Endothelial cell of umbilical vein (primary cell): ENCODE data around the gene HOXA2. TPM values are rescaled to one million over a fixed set of nuclear protein-coding genes. Genes with fewer than 3 reads are reported as not detected.
A peak's percentile ranks its signal among the peaks of the same experiment; 100 is the strongest.

ENCODE experiments used
- BruUV-seq: library from RNA; stranded (reverse); fragments of 400-500 nt; replicated peaks from 2 replicates; lab custom pipeline; 2021; lab: Mats Ljungman, UMichigan
- CTCF ChIA-PET: fragments of 300-600, 350-600 bp; sonication (Branson Sonifier 250); formaldehyde crosslinking; loops from one replicate; lab custom pipeline; 2021; ENCODE audit warnings: antibody characterized with exemption, inconsistent platforms; lab: Charles Lee
- POLR2A ChIA-PET: fragments of 300-600, 350-600 bp; sonication (Branson Sonifier 250); formaldehyde crosslinking; loops from one replicate; lab custom pipeline; 2021; ENCODE audit warnings: antibody characterized with exemption, inconsistent platforms; lab: Charles Lee
- DNase-seq: peaks from one replicate; pipeline ENCODE4 v3.0.0-alpha.2; 2011; ENCODE audit warnings: low read depth, low spot score
- FAIRE-seq: peaks from 2 replicates; lab custom pipeline; 2011; peaks lifted over from hg19 to GRCh38; lab: Jason Lieb, UNC
- H2AFZ ChIP-seq: 2 replicates; pipeline ENCODE4 v1.6.0; 2012; ENCODE audit warnings: low read depth, low read length, control low read depth, inconsistent platforms
- H3K27ac ChIP-seq: 2 replicates; pipeline ENCODE4 v1.5.1; 2011; ENCODE audit warnings: low read depth, mild to moderate bottlenecking, control low read depth, low read length, moderate library complexity; ENCODE audit not compliant: insufficient read depth
- H3K27me3 ChIP-seq, 2 experiments: 2 replicates each; pipeline versions ENCODE4 v1.6.0 to v1.6.1; 2011; ENCODE audit warnings: low read length in 2 of 2, mixed read lengths in 1 of 2; ENCODE audit not compliant: control insufficient read depth in 2 of 2, insufficient read depth in 2 of 2
- H3K36me3 ChIP-seq, 2 experiments: 2 replicates in 1 of 2; 3 replicates in 1 of 2; pipeline ENCODE4 v1.5.1; 2011; ENCODE audit warnings: low read length in 2 of 2, mild to moderate bottlenecking in 1 of 2, moderate library complexity in 1 of 2; ENCODE audit not compliant: control insufficient read depth in 2 of 2, insufficient read depth in 2 of 2; ENCODE audit errors: extremely low read depth in 1 of 2
- H3K4me1 ChIP-seq: 3 replicates; pipeline ENCODE4 v1.5.1; 2011; ENCODE audit warnings: mild to moderate bottlenecking, low read length; ENCODE audit not compliant: control insufficient read depth, insufficient read depth; ENCODE audit errors: extremely low read depth
- H3K4me2 ChIP-seq: 2 replicates; pipeline ENCODE4 v1.6.1; 2011; ENCODE audit warnings: low read length, control low read depth, mixed read lengths; ENCODE audit not compliant: insufficient read depth
- H3K4me3 ChIP-seq, 3 experiments: fragments of 200-600 bp in 1 of 3; sonication (generic), shearing (Covaris generic) in 1 of 3; replicated peaks in 1 of 3; 2 replicates each; pipeline ENCODE4 v1.5.1; 2011 to 2016; ENCODE audit warnings: control low read depth in 3 of 3, low read length in 3 of 3, mild to moderate bottlenecking in 2 of 3, inconsistent platforms in 1 of 3, low read depth in 1 of 3, moderate library complexity in 1 of 3; ENCODE audit not compliant: insufficient read depth in 1 of 3
- H3K79me2 ChIP-seq: 2 replicates; pipeline ENCODE4 v1.6.0; 2012; ENCODE audit warnings: low read length, inconsistent platforms; ENCODE audit not compliant: control insufficient read depth, insufficient read depth
- H3K9ac ChIP-seq: replicated peaks from 2 replicates; pipeline ENCODE3; 2011; ENCODE audit warnings: low read length, control low read depth; ENCODE audit not compliant: insufficient read depth; ENCODE audit errors: extremely low read depth
- H3K9me1 ChIP-seq: replicated peaks from 3 replicates; pipeline ENCODE4 v1.6.0; 2011; ENCODE audit warnings: mild to moderate bottlenecking, low read length; ENCODE audit not compliant: control insufficient read depth, insufficient read depth; ENCODE audit errors: extremely low read depth
- H3K9me3 ChIP-seq: replicated peaks from 2 replicates; pipeline ENCODE4 v1.5.1; 2012; ENCODE audit warnings: low read length, inconsistent platforms; ENCODE audit not compliant: control insufficient read depth, insufficient read depth
- H4K20me1 ChIP-seq: replicated peaks from 2 replicates; pipeline ENCODE3; 2011; ENCODE audit warnings: mild to moderate bottlenecking, low read length; ENCODE audit not compliant: control insufficient read depth, insufficient read depth; ENCODE audit errors: extremely low read depth
- EZH2 ChIP-seq: IDR thresholded peaks from 2 replicates; pipeline ENCODE4 v1.6.1; 2012; ENCODE audit warnings: borderline replicate concordance, low read depth, mild to moderate bottlenecking, moderate library complexity, low read length, inconsistent platforms; ENCODE audit not compliant: severe bottlenecking
- FOS ChIP-seq: IDR thresholded peaks from 2 replicates; pipeline ENCODE4 v1.6.1; 2011; ENCODE audit warnings: mild to moderate bottlenecking, low read length, moderate library complexity, borderline replicate concordance; ENCODE audit not compliant: insufficient read depth
- GATA2 ChIP-seq: IDR thresholded peaks from 2 replicates; pipeline ENCODE4 v1.7.0; 2011; ENCODE audit warnings: low read depth, mild to moderate bottlenecking, moderate library complexity, mixed read lengths, low read length; ENCODE audit not compliant: insufficient read length, insufficient read depth
- JUN ChIP-seq: IDR thresholded peaks from 2 replicates; pipeline ENCODE4 v1.6.1; 2011; ENCODE audit warnings: borderline replicate concordance, low read depth; ENCODE audit not compliant: insufficient read length, insufficient read depth
- MYC ChIP-seq: IDR thresholded peaks from one replicate; pipeline ENCODE4 v1.6.1; 2011; ENCODE audit warnings: mild to moderate bottlenecking, low read depth, low read length
- POLR2A ChIP-seq: IDR thresholded peaks from 2 replicates; pipeline ENCODE4 v1.6.1; 2012; ENCODE audit warnings: low read depth, mild to moderate bottlenecking, control low read depth, low read length
- POLR2AphosphoS5 ChIP-seq: IDR thresholded peaks from 2 replicates; pipeline ENCODE4 v1.6.1; 2012; ENCODE audit warnings: low read depth, mild to moderate bottlenecking, control low read depth, low read length, moderate library complexity; ENCODE audit not compliant: insufficient read depth
- dilution Hi-C: fragments of 300-500 bp; cut with MboI; formaldehyde crosslinking; loops from one replicate; pipeline ENCODE4 v1.15.0; 2019; ENCODE audit warnings: low sequenced_read_pairs; ENCODE audit not compliant: extremely low pct_ligation_motif_present
- intact Hi-C: fragments of 100-400 bp; cut with micrococcal nuclease; formaldehyde crosslinking; loops from one replicate; pipeline ENCODE4 v1.10.0; 2022
- polyA plus RNA-seq, 4 experiments: library from polyadenylated mRNA; depleted of rRNA in 3 of 4; stranded (reverse) in 3 of 4; unstranded in 1 of 4; fragments of >200 nt; gene quantifications; 2 replicates each; pipeline versions ENCODE4 v1.2.1 to v1.2.3, GENCODE V29; 2011 to 2012; ENCODE audit warnings: missing spikeins in 1 of 4
- total RNA-seq: library from RNA; stranded (reverse); gene quantifications from 2 replicates; pipeline ENCODE4 v1.2.3, GENCODE V29; 2021
- TF ChIP-seq, protein P1 (sequence below): IDR thresholded peaks from 2 replicates; pipeline ENCODE4 v1.6.1; 2011; ENCODE audit not compliant: insufficient read depth, insufficient read length
- TF ChIP-seq, protein P2 (sequence below), 2 donors: IDR thresholded peaks; 1 replicate in 1 of 2; 2 replicates in 1 of 2; pipeline ENCODE4 v1.5.1; 2011; ENCODE audit warnings: low read length in 2 of 2, mild to moderate bottlenecking in 2 of 2, moderate library complexity in 2 of 2, control low read depth in 1 of 2, inconsistent platforms in 1 of 2, low read depth in 1 of 2; ENCODE audit not compliant: insufficient read depth in 1 of 2; ENCODE audit errors: extremely low read depth in 1 of 2

HOXA2 gene
- total and polyA plus RNA-seq, 2 donors (not counting 3 experiments of a cell fraction or from before 2014, with no cell fraction given): 1.6 to 2.3 TPM

DNA sequence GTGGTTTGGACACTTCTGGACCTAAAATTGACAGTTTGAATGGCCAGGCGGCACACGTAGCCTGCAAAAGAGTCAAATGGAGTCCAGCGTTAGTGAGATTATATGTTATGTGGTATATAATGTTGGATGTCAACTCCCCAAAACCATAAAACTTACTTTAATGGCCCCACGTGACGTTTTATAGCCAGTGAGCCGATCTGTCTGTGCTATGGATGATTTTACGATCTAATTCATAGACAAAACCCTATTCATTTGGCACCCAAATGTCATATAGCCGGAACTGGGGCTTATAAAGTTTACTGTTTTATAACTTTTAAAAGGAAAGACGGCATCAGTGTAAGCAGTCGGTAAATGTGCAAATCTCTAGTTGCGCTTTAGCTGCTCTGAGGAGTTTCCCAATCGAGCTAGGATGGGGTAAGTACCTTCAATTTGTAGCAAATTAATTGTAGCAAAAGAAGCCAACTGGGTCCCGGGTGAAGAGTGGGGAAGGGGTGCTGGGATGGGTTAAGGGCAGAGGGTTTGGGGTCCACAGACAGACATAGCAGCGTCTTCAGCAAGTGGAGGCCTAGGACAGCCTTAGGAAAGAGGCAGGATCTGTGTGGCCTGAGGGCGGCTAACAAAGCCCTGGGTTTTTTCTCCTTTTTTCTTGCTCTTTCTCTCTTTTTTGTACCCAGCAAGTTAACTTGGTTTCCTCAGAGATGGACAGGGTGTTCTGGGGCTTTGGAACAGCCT, 37.8 kb upstream of the HOXA2 start:
- Histone ChIP-seq H3K9me1 (no peaks in the 10 kb centered on the region), H2AFZ (no peak overlapping the region), H3K4me1 (peaks cover 77% of the 10 kb centered on the region), H3K4me2 (peak overlapping the region; percentile 92), H3K9ac (peak overlapping the region; percentile 84), H3K79me2 (peaks cover 91% of the 10 kb centered on the region), H3K27me3 (no peaks in the 10 kb centered on the region), H3K4me3 (peak overlapping the region in 2 of 3 experiments; percentile 12 to 13), H3K36me3 (peaks cover 0 to 13% of the 10 kb centered on the region in 2 experiments), H3K9me3 (no peaks in the 10 kb centered on the region), H4K20me1 (no peaks in the 10 kb centered on the region), H3K27ac (peak overlapping the region; percentile 82)
- ChIA-PET POLR2A (interaction anchor here (0.6 to 2.2 kb wide), 3 partner anchors 10 to 277 kb away, joined by 3 to 7 read pairs (median 4); partner anchors contain the start of gene HOXA3), CTCF (interaction anchor here (0.5 to 7.0 kb wide), 15 partner anchors 8 to 768 kb away, joined by 3 to 68 read pairs (median 4); partner anchors contain the start of gene HOXA7)
- intact Hi-C loops (loop anchor here (5.0 kb wide), 2 partner anchors 638 to 688 kb away; no protein-coding TSS in a partner anchor), dilution Hi-C loops (no loop called here)
- no TSS peak for BruUV-seq
- FAIRE-seq (peak; percentile 60), DNase-seq (no peak)
- TF ChIP-seq POLR2A: peak; percentile 3
- TF ChIP-seq, protein P1, sequence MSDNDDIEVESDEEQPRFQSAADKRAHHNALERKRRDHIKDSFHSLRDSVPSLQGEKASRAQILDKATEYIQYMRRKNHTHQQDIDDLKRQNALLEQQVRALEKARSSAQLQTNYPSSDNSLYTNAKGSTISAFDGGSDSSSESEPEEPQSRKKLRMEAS: no peak

DNA sequence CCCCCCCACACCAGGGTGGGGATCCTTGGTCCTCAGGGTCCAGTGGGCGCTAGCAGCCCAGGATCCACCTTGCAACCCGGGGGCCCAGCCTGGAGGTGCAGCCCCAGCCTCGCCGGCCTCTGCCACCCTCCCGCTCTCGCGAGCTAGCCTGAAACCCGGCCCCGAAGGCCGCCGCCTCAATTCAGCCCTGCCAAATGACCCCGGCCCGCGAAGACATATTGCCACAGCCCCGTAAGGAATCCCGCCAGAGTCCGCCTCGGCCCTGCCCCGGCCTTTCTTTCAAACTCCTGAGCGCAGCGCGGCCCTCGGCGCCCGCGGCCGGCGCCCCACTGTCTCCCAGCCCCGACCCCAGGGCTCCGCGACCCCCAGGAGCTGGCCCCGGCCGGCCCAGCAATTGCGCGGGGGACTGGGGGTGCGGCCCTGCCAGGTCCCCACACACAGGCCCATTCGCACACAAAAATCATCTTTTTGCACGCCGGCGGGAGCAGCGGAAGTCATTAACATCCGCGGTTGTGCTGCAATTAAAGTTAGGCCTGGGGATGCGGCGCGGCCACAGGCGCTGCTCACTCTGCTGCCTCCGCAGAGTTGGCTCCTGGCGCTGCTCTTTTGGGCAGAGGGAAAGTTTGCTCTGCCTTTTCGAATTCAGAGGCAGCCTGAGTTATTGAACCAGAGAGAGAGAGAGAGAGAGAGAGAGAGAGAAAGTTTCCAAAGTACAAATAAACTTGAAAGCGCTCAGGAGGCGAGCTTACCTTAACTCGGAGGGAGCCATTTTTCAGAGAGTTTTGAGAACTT, 37.0 kb upstream of the HOXA2 start:
- H3K4me1 ChIP-seq: peaks cover 79% of the 10 kb centered on the region
- peak overlapping the region; percentile 84 for H3K9ac ChIP-seq
- no peaks in the 10 kb centered on the region for H3K27me3 ChIP-seq
- peaks cover 89% of the 10 kb centered on the region for H3K79me2 ChIP-seq
- no TSS peak for BruUV-seq
- DNase-seq (no peak), FAIRE-seq (no peak)
- ChIA-PET CTCF (interaction anchor here (0.5 to 3.4 kb wide), 10 partner anchors 9 to 767 kb away, joined by 3 to 15 read pairs (median 4); partner anchors contain the start of gene HOXA7), POLR2A (interaction anchor here (0.6 to 2.2 kb wide), 2 partner anchors 13 to 276 kb away, joined by 4 to 7 read pairs; partner anchors contain the start of gene HOXA3)
- peak overlapping the region; percentile 92 for H3K4me2 ChIP-seq
- intact Hi-C loops: loop anchor here (5.0 kb wide), 2 partner anchors 637 to 687 kb away; no protein-coding TSS in a partner anchor
- TF ChIP-seq, protein P1: no peak
- TF ChIP-seq JUN: no peak
- no peak for TF ChIP-seq POLR2A
- TF ChIP-seq GATA2: no peak
- TF ChIP-seq, protein P2, sequence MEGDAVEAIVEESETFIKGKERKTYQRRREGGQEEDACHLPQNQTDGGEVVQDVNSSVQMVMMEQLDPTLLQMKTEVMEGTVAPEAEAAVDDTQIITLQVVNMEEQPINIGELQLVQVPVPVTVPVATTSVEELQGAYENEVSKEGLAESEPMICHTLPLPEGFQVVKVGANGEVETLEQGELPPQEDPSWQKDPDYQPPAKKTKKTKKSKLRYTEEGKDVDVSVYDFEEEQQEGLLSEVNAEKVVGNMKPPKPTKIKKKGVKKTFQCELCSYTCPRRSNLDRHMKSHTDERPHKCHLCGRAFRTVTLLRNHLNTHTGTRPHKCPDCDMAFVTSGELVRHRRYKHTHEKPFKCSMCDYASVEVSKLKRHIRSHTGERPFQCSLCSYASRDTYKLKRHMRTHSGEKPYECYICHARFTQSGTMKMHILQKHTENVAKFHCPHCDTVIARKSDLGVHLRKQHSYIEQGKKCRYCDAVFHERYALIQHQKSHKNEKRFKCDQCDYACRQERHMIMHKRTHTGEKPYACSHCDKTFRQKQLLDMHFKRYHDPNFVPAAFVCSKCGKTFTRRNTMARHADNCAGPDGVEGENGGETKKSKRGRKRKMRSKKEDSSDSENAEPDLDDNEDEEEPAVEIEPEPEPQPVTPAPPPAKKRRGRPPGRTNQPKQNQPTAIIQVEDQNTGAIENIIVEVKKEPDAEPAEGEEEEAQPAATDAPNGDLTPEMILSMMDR (IDR thresholded peaks at IDR 0.05; ENCODE audit: extremely low read depth in 1 of 2, insufficient read depth in 1 of 2, low read depth in 1 of 2, low read length in 2 of 2): no peak
- no peak for TF ChIP-seq FOS
- TF ChIP-seq MYC: no peak
- TF ChIP-seq POLR2AphosphoS5: no peak
- TF ChIP-seq EZH2: no peak
- peak overlapping the region; percentile 82 for H3K27ac ChIP-seq
- no peaks in the 10 kb centered on the region for H3K9me1 ChIP-seq
- H3K36me3 ChIP-seq: peaks cover 0 to 7% of the 10 kb centered on the region in 2 experiments
- H3K4me3 ChIP-seq: peak overlapping the region; percentile 6 to 24 (median 12)
- dilution Hi-C loops: no loop called here
- no peaks in the 10 kb centered on the region for H3K9me3 ChIP-seq
- no peaks in the 10 kb centered on the region for H4K20me1 ChIP-seq
- no peak overlapping the region for H2AFZ ChIP-seq
